ENCODE results near the gene TMEM229B. TPM values are rescaled to one million over a fixed set of nuclear protein-coding genes. Genes with fewer than 3 reads are reported as not detected.

The TMEM229B gene
- total RNA-seq, 1 experiment from 2014 or later = 0.71 TPM

DNA sequence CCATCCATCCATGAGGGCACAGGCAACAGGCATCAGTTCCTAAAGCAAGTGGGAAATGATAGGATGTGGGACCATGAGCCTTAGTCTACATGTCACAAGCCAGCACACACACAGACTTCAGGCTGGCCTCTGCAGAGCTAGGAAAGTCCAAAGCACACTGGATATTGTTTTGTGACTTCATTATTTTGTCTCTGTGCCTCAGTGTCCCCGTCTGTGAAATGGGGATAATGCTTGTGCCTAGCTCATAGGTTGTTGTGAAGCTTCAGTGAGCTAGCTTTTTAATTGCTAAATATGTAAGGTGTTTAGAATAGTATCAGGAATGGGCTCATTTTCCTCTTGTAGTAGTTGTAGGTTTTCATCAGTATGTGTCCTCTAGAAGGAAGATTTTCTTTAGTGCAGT lies 49.6 kb downstream of the TMEM229B start:
- RAD21 ChIA-PET (ENCODE audit: low non-redundant PET in 1 of 2, low total read pairs in 2 of 2, uncharacterized antibody in 2 of 2, unreplicated experiment in 2 of 2) = no interaction called here
- no peak overlapping the region for H3K4me3 ChIP-seq (replicated peaks in 1 of 2; ENCODE audit: low read depth in 1 of 2, low read length in 2 of 2)
- no peaks in the 10 kb centered on the region for H3K36me3 ChIP-seq (ENCODE audit: control insufficient read depth in 1 of 2, insufficient read depth in 2 of 2, low read length in 2 of 2)
- H3K79me2 ChIP-seq (ENCODE audit: insufficient read depth, low read length) = no peaks in the 10 kb centered on the region
- H2AFZ ChIP-seq (ENCODE audit: low read depth, low read length, poor library complexity, severe bottlenecking) = no peak overlapping the region
- H4K20me1 ChIP-seq (ENCODE audit: insufficient read depth) = no peaks in the 10 kb centered on the region
- H3K9me3 ChIP-seq (ENCODE audit: control insufficient read depth in 1 of 2, insufficient read depth in 1 of 2, low read depth in 1 of 2, low read length in 2 of 2) = no peaks in the 10 kb centered on the region
- no peak overlapping the region for H3K4me2 ChIP-seq (ENCODE audit: low read length)
- POLR2A ChIA-PET = no interaction called here
- CTCF ChIA-PET = interaction anchor here (1.1 kb wide), 1 partner anchor 88 kb away, joined by 3 read pairs; no protein-coding TSS in a partner anchor
- intact Hi-C loops (cut with micrococcal nuclease) = no loop called here
- no peaks in the 10 kb centered on the region for H3K9me2 ChIP-seq (ENCODE audit: insufficient read depth)
- no peak for TF ChIP-seq POLR2AphosphoS5 (IDR thresholded peaks at IDR 0.05; ENCODE audit: low read depth, low read length)
- no peak for TF ChIP-seq TCF7L2 (IDR thresholded peaks at IDR 0.05; ENCODE audit: borderline replicate concordance, extremely low read depth, insufficient read depth, insufficient read length)
- TF ChIP-seq POLR2A (IDR thresholded peaks at IDR 0.05; ENCODE audit: borderline replicate concordance, extremely low read depth, insufficient read depth, insufficient read length) = no peak
- TF ChIP-seq CBX3 (IDR thresholded peaks at IDR 0.05; ENCODE audit: low read depth) = no peak
- no peak for TF ChIP-seq SP1 (IDR thresholded peaks at IDR 0.05; ENCODE audit: low read depth)
- TF ChIP-seq ZNF274 (IDR thresholded peaks at IDR 0.05; ENCODE audit: low read depth, low read length) = no peak
- no peak for TF ChIP-seq EZH2 (IDR thresholded peaks at IDR 0.05)
- TF ChIP-seq, protein P1, sequence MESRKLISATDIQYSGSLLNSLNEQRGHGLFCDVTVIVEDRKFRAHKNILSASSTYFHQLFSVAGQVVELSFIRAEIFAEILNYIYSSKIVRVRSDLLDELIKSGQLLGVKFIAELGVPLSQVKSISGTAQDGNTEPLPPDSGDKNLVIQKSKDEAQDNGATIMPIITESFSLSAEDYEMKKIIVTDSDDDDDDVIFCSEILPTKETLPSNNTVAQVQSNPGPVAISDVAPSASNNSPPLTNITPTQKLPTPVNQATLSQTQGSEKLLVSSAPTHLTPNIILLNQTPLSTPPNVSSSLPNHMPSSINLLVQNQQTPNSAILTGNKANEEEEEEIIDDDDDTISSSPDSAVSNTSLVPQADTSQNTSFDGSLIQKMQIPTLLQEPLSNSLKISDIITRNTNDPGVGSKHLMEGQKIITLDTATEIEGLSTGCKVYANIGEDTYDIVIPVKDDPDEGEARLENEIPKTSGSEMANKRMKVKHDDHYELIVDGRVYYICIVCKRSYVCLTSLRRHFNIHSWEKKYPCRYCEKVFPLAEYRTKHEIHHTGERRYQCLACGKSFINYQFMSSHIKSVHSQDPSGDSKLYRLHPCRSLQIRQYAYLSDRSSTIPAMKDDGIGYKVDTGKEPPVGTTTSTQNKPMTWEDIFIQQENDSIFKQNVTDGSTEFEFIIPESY (IDR thresholded peaks at IDR 0.05; ENCODE audit: extremely low read depth, insufficient replicate concordance, low read length) = no peak
- TF ChIP-seq, protein P2, sequence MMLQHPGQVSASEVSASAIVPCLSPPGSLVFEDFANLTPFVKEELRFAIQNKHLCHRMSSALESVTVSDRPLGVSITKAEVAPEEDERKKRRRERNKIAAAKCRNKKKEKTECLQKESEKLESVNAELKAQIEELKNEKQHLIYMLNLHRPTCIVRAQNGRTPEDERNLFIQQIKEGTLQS (IDR thresholded peaks at IDR 0.05) = no peak
- no peak for TF ChIP-seq CEBPB (IDR thresholded peaks at IDR 0.05; ENCODE audit: low read depth)
- DNase-seq (ENCODE audit: low read depth, low spot score) (no peak), ATAC-seq (no peak)
- no peak overlapping the region for H3K27ac ChIP-seq (ENCODE audit: low read depth, low read length)
- H3K9ac ChIP-seq (ENCODE audit: low read length) = no peak overlapping the region
- no TSS peak for BruUV-seq (replicated peaks)
- H3K4me1 ChIP-seq (ENCODE audit: control insufficient read depth in 1 of 2, insufficient read depth in 2 of 2, low read length in 2 of 2) = peaks cover 0 to under 1% of the 10 kb centered on the region in 2 experiments; a peak in 1 of 4 replicates
- 0 out of 2 replicates have a peak, but pooled peaks cover 5% of the 10 kb centered on the region for H3K27me3 ChIP-seq (ENCODE audit: insufficient read depth, low read length)

Measured in HCT116 (cell line).